Activated CD4-positive, alpha-beta T cell treated with anti-CD3 and anti-CD28 coated beads, Interleukin-10, Interleukin-2, amounts not matched to agents 100 ng/mL and 50 ng/mL, durations not matched to agents 16 hours and 8 hours (primary cell): Measurements from ENCODE around the gene DOCK10.
"Not testable (repeated sequence)": the region's sequence is repeated elsewhere in the genome, so short reads cannot be mapped to it uniquely, and the experiment has no call there.

Experiments used
- DNase-seq: peaks from one replicate; pipeline ENCODE4 v3.0.0-alpha.2; 2020

Gene DOCK10

DNA sequence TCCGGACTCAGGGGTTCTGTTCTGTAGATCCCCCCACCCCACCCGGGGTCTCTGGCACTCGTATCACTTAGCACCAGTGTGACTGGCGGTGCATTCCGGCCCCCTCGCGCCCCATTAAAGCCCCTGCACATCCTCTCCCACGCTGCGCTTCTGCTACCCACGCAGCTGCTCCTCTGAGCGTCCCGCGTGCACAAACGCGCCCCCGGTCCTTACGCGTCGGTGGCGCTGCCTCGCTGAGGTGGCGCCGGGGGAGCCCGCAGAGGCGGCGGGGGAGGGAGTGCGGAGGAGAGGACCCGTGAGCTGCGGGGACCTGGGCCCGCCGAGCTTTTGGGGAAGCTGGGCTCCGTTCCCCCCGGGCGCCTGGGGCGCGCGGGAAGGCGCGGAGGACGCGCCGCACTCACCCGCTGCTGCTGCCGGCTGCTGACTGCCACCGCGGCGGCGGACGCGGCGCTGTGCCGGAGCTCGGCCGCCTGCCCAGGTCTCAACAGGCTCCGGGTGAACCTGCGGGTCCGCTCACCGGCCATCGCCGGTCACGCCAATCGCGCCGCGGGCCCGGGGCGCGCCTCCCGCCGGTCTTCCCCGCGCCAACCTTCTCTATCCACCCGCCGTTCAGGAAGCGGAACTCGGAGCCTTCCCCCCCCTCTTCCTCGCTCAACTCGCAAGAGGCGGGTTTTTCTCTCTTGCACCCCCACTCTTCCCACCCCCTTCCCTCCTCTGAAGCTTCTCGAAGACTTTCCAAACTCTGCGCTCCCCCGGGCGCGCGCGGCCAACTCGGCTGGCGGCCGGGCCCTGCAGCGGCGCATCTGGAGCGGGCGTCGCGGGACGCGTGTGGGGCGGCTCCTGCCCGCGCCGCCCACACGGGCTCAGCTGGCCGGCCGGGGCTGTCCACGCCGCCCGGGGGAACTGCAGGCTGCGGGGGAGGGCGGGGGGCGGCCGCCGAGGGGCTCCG, at the start of gene DOCK10:
DOCK10 (minus strand) TSS at position 618 of the 949 bp plus-strand sequence; CDS start at position 524, 94 bp downstream.
- DNase-seq, result peak; percentile 59

DNA sequence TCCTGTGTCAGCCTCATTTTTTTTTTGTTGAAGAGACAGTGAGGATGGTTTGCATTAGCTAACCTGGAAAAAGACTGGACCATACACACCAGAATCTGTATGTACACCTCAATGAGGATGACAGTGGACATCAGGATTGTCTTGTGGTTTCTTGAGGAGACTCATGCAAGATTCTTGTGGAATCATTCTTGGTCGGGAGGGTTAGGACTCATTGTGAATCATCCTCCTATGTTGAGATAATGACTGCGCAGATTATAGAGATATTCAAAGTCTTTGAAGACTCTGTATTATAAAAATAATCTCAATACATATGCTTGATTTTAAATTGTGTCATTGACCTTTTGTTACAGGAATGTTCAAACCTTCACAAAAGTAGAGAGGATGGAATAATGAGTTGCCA, 49.1 kb upstream of the DOCK10 start:
- no peak for DNase-seq

DNA sequence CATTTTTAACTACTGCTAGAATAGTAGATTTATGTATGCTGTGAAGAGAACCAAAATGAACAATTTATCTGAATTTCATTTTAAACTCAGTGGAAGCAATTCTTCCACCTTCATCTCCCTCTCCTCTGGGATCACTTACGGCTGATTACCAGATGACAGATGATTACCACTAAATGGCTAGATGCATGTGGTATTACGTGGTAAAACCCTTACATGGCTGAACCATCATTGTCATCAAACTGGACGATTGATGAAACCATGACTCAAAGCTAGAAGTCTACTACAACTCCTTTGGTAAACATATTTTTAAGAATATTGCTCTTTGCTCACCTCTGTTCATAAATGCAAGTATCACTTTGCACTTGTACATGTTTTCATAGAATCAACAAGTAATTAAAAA, 48.5 kb upstream of the DOCK10 start:
- no peak for DNase-seq

DNA sequence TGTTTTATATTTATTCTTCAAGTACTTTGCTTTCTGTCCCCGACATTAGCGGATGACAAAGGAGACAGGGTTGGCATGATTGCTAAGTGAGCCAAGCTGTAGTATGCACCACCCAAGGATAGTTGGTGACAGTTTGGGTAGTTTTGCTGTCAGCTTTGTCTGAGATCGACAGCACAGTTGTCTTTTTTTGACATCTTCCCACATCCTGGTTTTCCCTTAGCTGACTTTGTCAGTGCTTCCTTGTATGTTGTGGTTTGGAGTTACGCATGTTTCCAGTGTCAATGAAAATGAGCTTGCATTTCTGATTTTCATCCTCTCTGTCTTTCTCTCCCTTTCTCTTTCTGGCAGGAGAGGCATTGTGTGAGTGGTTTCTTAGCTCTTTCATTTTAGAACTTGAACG, 44.6 kb upstream of the DOCK10 start:
- no peak for DNase-seq

DNA sequence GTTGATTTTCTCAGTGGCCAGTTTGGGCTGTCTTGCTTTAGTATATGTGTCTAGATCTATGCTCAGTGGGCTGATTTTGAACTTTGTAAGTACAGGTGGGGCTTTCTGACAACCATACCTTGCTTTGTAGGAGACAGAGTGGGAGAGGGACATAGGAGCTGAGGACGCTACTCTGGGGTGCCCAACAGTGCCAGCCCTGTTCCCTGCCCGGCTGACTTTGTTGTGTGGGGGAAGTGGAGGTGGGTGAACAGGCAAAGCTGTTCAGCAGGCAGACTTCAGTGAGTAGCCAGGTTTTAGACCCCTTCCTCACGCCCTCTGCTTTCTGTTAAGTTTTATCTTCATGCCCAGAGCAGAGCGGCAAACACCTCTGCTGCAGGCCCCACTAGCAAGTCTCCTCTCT, 44.2 kb upstream of the DOCK10 start:
- no peak for DNase-seq

DNA sequence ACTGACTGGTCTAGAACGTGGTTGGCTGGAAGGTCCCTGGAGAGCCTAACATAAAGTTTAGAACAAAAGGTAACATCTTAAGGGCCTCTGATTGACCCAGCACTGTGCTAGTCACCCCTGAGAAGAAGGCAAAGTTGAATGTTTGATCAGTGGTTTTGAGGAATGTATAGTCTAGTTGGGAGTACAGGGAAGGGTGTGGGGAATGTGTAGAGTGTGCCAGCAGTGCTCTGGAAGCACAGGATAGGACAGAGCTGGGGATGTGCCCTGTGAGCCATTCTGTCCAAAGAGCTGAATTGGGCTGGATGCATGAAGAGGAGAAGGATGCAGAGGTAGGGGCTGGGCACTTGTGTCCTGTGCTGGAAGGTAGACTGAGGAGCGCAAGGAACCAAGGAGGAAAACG, 41.0 kb upstream of the DOCK10 start:
- no peak for DNase-seq

DNA sequence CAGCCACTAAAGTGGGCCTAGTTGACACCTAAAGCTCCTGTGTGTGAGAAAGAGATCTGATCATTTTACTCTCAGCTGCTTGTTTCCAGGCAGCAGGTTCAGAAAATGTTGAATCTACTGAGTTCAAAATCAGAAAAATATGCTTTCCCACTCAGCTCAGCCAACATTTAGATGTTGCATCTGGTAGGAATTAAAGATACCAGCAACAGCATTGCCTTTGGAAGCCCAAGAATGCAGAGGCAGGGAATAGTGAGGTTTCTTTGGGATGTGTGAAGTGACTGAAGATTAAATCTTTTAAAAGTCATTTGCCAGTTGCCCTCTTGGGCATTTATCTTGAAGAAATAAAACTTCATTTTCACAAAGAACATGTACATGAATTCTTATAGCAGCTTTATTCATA, 33.9 kb upstream of the DOCK10 start:
- DNase-seq, result no peak

DNA sequence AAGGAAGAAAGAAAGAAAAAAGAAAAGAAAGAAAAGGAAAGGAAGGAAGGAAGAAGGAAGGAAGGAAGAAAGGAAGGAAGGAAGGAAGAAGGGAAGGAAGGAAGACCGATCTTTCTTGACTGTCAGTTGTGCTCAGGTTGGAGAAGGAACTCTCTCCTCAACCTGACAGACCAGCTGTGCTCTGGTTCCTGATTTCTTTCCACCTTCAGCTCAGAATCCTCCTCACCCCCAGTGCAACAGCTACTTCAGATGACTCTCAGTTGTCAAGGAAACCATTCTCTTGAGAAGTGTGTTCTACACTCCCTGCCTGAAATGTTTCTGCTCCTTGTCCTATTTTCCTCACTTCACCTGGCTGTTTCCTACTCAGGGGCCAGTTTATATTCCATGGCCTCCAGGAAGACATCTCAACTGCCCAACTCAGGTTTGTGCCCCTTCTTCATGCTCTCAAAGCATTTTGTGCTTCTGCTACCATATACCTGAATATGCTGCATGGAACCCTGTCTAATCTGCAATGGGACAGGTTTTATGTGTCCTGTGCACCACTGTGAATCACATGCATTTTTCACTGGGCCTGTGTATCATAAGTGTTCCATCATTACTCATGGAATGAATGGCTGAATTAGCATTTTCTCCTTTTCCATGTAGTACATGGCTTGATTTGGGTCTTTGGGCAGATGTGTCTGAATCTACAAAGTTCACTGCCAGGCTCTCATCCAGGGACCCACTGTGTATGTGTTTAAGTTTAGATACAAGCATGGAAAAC, 32.8 kb upstream of the DOCK10 start:
- DNase-seq, result no peak

DNA sequence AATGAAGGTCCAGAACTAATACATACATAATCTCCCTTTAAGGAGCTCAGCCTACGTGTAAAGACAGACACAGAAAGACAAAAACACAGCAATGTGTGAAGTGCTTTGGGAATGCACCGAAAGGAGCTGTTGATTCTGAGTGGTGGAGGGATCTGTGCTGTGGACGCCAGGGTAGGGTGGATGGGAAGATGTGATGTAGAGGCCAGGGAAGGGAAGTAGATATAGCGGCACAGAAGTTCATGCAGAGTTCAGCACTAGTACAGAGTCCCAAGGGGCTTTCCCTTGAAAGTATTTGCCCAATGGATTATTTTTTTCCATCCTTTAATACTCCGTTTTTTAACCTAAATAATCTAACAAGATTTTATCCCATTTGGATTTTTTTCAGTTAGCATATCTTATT, 32.1 kb upstream of the DOCK10 start:
- no peak for DNase-seq

DNA sequence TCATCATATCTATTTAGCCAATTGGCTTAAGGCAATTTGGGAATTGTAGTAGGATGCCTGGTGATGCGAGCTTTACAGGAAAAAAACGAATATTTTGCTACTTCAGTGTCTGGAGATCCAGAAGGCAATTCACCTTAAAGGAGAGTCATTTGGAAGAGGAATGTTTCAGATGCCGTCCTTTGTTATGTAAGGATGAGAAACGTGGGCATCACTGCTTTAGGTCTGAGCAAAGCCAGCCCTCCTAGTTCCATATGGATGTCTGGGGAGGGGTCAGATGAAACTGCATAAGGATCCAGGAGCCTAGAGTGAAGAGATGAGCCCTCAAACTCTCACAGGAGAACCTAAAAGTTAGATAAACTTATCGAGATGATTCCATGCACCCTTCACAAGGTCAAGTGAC, 30.9 kb upstream of the DOCK10 start:
- no peak for DNase-seq

DNA sequence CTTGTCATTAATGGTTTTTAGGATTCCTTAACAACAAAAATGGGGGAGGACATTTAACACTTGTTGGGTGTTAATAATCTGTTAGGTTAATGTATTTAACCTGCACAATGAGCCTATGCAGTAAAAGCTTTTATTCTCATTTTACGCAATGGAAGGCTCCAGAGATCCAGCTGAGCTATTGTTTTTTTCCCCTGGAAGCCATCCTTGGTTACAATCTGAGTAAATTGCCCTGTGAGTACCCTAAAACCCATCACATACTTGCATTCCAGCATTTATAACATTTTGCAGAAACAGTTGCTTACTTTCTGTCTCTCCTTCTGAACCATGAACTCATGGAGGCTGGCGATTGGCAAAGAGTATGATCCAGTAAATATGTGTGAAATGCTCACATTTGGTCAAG, 30.2 kb upstream of the DOCK10 start:
- no peak for DNase-seq

DNA sequence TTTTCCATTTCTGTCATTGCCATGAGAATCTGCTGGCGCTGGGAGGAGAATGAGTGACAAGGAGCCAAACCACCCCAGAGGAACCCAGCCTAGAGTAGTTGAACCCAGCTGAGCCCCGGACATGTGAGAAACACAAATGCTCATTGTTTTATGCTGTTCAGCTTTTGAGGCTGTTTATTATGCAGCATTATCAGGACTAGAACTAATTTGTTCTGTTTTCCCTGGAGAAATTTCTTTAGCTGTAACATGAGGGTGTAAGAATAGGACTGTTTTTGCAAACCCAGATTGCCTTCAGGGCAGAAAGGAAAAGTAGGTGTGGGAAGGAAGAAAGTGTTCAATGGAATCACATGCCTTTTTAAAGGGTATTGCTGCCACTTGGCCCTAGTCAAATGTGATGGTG, 28.5 kb upstream of the DOCK10 start:
- DNase-seq, result no peak

DNA sequence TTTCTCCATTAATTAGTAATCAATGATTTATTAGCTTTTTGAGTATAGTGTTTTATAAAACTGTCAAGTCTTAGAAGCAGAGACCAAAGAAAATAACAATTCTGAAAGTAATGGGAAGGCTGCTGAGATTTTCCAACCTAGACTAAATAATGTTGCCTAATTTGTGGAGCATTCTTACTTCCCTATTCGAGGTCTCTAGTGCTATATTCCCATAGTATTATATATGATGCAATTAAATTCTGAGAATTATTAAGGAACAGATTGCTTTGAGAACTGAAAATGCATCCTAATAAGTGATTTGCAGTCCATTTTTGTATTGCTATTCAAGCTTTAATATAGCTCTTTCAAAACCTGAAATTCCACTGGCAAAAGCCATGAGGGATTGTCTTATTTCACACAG, 27.7 kb upstream of the DOCK10 start:
- no peak for DNase-seq

DNA sequence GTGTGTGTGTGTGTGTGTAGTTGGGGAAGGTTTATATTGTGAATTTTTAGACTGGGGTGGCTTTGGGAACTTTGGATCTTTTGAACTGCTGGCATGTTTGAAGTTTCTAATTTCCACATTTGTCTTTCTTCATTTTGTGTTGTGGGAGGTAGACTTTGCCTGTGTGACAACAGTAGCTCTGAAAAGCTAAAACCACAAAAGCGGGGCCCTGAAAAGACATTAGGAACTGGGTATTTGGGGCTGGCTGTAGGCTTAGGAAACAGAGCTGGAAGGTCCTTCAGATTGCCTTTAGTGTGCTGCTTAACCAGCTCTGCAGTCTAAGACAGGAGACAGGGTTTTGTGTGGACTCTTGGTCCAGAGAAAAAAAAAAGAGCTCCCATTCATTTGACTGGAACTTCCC, 27.2 kb upstream of the DOCK10 start:
- DNase-seq, result no peak

DNA sequence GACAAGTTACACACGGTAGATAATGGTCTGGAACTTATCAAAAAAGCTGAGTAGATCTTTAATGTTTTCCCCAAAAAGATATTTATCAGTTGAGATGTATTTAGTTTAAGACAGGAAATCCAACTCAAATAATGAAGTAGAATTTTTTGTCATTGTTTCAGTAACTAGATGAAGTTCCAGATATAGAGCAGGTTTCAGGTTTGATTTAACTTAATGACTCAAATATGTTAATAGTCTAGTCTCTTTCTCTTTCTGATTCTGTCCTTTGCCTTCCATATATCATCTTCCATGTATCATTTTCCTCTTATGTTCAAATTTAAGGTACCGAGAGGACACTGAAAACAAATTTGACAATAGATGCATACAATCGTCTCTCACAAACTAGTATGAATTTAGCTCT, 23.6 kb upstream of the DOCK10 start:
- peak; percentile 34 for DNase-seq

DNA sequence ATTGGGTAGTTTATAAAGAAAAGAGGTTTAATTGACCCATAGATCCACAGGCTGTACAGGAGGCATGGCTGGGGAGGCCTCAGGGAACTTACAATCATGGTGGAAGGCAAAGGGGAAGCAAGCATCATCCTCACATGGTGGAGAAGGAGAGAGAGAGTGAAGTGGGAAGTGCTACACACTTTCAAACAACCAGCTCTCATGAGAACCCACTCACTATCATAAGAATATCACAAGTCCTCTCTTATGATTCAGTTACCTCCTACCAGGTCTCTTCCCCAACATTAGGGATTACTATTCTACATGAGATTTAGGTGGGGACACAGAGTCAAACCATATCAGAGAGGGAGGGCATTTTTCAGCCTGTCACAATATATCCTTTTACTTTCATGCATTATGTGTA, 22.7 kb upstream of the DOCK10 start:
- no peak for DNase-seq

DNA sequence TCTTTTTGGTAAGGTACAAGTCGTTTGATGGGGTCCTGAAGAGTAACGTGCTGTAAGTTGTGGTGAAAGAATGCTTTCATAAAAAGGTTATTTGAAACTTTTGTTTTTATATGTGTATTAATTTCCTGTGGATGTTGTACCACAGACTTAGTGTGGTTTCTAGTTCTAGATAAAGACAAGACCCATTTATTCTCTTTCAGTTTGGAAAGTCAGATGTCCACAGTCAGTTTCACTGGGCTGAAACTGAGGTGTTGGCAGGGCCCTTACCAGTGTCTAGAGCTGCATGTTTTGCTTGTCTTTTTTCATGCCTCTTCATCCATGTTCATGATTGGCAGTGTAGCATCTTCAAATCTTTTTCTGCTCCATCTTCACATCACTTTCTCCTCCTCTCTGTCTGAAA, 22.1 kb upstream of the DOCK10 start:
- DNase-seq, result peak; percentile 22

DNA sequence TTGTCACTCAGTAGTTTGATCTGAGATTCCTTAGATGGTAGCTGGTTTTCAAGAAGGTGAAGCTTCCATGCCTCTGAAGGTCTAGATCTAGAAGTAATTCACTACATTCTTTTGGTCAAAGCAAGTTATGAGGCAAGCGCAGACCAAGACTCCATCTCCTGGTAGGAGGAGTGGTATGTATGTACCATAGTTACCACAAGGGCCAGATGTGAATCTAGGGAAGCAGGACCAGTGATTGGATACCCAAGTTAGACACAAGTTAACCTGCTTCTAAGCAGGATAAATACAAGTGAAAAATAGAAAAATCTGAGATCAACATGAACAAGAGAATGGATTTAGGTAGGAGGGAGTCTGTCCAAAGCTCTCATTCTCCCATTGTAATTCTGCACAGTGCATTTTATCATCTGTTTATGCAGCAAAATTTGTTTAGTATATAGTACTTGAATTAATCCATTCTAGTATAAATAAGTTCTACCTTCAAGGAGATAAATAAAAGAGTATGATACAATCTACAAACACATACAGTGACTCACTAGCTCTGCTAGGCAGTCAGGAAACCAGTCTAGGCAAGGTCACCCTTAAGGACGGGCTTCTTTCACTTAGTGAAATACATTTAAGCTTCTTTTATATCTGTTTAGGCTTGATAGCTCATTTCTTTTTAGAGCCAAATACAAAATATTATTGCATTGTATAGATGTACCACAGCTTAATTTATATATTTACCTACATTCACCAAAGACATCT, 14.2 kb upstream of the DOCK10 start:
- DNase-seq, result no peak

DNA sequence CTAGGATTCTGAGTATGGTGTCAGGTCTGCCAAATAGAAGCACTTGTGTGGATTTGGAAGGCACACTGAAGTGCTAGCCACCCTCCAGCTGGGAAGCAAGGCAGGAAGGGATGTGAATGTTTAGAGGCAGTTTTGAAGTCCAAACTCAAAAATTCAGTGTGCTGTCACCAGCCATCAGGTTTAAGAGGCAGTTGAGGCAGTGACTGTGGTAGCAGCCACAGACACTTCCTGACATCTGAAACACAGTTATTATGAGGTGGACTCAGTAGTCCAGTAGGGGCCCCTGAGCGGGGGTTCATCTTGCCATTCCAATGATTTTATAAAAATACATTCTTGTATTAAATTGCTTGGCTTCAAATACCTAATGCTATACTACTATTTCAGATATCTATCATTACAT, 13.4 kb upstream of the DOCK10 start:
- DNase-seq, result no peak

DNA sequence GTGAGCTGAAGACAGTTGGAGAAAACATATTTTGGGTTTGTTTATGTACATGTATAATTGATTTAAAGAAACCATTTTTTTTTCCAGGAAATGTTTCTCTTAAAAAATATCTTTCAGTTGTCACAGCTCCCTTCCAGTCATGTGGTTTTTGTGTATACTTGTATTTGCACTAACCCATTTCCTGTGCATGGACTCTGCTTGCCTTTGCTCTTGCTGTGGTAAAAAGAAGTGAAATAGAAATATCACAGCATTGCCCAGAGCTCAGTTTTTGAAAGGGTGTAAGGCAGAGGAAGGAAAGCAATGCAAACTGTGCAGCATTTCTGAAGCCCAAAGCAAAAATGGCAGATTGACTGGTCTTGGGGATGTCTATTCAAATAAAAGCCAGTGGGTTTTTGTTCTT, 10.4 kb upstream of the DOCK10 start:
- DNase-seq, result peak; percentile 73

DNA sequence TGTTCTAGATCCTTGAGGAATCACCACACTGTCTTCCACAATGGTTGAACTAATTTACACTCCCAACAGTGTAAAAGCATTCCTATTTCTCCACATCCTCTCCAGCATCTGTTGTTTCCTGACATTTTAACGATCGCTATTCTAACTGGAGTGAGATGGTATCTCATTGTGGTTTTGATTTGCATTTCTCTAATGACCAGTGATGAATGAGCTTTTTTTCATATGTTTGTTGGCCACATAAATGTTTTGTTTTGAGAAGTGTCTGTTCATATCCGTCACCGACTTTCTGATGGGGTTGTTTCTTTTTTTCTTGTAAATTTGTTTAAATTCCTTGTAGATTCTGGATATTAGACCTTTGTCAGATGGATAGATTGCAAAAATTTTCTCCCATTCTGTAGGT, 5.2 kb upstream of the DOCK10 start:
- DNase-seq, result not testable (repeated sequence)

DNA sequence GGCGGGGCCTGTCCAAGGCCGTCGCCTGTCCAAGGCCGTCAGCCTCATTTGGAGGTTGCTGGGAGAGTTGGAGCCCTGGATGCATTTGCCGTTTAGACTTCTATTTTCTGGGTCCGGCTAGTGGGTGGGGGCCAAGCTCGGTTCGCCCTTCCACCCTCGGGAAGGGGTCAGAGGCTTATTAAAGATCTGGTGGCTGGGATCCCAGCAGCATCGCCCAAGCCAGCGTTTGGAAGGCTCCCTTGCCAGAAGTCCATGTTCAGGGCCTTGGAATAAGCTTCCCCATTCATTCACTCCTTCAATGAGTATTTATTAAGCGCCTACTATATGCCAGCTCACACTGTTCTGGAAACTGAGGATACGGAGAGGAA, 516 bp upstream of the DOCK10 start:
- no peak for DNase-seq

DNA sequence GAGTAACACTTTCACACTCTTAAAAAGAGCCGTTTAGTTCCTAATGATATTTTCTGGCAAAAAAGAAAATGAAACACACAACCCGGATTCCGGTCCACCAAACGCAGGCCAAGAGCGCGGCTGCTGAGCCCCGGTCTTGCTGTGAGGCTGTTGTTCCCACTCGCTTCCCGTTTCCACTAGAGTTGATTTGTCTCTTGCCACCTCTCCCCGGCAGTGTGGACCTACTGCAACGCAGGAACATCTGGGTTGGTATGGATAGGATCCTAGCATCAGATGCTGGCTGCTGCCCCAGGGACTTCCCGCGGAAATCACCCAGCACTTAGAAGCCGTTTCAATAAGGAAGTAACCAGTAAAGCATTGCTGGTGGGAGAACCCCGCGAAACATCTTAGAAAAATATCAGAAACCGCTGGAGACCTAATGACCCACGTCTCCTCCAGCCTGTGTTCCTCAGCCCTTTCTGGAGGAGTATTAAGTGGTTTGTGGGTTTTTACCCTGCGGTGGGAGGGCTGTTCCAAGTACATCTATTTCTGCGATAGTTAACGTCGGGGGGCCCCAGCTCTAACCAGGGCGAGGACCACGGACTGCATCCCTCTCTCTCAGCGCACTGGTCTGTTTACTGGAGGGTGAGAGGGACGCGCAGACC, 939 bp downstream of the DOCK10 start:
- DNase-seq, result peak; percentile 82
